AG04450 (cell line): Measurements from ENCODE around the gene DNAJC5. TPM values are rescaled to one million over a fixed set of nuclear protein-coding genes. Genes with fewer than 3 reads are reported as not detected.
A peak's percentile ranks its signal among the peaks of the same experiment; 100 is the strongest.

Experiments
- CTCF ChIA-PET: fragments of 300-600, 350-600 bp; formaldehyde crosslinking; extraction: SDS; loops from one replicate; lab custom pipeline; 2022; ENCODE audit warnings: antibody characterized with exemption, inconsistent platforms; lab: Charles Lee
- POLR2A ChIA-PET: fragments of 350-600 bp; formaldehyde crosslinking; extraction: SDS; loops from one replicate; lab custom pipeline; 2021; ENCODE audit warnings: antibody characterized with exemption, inconsistent platforms; lab: Yijun Ruan, JAX
- DNase-seq: peaks from one replicate; pipeline ENCODE4 v3.0.0-alpha.2; 2011; ENCODE audit warnings: low read depth, low spot score
- H3K27ac ChIP-seq: one replicate; pipeline ENCODE4 v1.5.1; 2012; ENCODE audit warnings: low read depth, low read length, control low read depth
- H3K27me3 ChIP-seq: one replicate; pipeline ENCODE4 v1.6.0; 2012; ENCODE audit warnings: low read length; ENCODE audit not compliant: control insufficient read depth, insufficient read depth
- H3K4me3 ChIP-seq: 2 replicates; pipeline ENCODE4 v1.5.1; 2011; ENCODE audit warnings: mild to moderate bottlenecking, low read depth, low read length, control low read depth
- H3K9me3 ChIP-seq: 2 replicates; pipeline ENCODE4 v1.5.1; 2012; ENCODE audit warnings: low read length; ENCODE audit not compliant: control insufficient read depth, insufficient read depth
- CTCF ChIP-seq: IDR thresholded peaks from 2 replicates; pipeline ENCODE4 v1.5.1; 2011; ENCODE audit warnings: low read depth, low read length, control low read depth, inconsistent platforms
- polyA plus RNA-seq: library from polyadenylated mRNA; depleted of rRNA; stranded (reverse); fragments of >200 nt; gene quantifications from 2 replicates; pipeline ENCODE4 v1.2.3, GENCODE V29; 2011

The DNAJC5 gene
- polyA plus RNA-seq, 1 experiment, result 36.7 TPM

DNA sequence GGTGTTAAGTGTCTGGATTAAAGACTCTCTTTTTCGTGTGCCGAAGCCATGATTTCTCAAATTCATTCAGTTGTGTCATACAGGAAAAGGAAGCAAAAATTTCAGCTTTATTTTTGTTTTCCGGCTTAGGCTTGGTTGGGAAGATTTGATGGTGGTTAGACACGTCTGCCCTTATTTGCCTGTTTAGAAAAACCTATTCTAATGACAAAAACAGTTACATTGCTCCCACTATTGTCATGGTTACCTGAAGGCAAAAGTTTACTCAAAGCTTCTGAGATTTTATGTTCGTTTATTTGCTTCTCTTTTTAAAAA is 982 bp downstream of the DNAJC5 start:
- CTCF ChIA-PET, result interaction anchor here (0.7 to 1.3 kb wide), 5 partner anchors 14 to 358 kb away, joined by 3 to 5 read pairs (median 3); no protein-coding TSS in a partner anchor
- DNase-seq, result no peak

GRCh38 chr20:63896264-63897105 is 1.6 kb downstream of the DNAJC5 start:
- H3K4me3 ChIP-seq, result peak overlapping the region; percentile 72
- H3K9me3 ChIP-seq, result no peaks in the 10 kb centered on the region; the same call in 1 of the 2 replicates
- no peaks in the 10 kb centered on the region for H3K27me3 ChIP-seq
- TF ChIP-seq CTCF, result no peak
- H3K27ac ChIP-seq, result peak overlapping the region; percentile 66
- POLR2A ChIA-PET, result interaction anchor here (0.6 to 1.2 kb wide), 4 partner anchors 18 to 123 kb away, joined by 3 to 5 read pairs (median 3); partner anchors contain the start of gene TPD52L2
- DNase-seq, result no peak
- CTCF ChIA-PET, result interaction anchor here (1.0 to 1.3 kb wide), 4 partner anchors 13 to 358 kb away, joined by 3 read pairs; no protein-coding TSS in a partner anchor

More for the DNA sequence above, 982 bp downstream of the DNAJC5 start:
- POLR2A ChIA-PET, result interaction anchor here (0.6 to 1.2 kb wide), 4 partner anchors 17 to 122 kb away, joined by 3 to 5 read pairs (median 3); partner anchors contain the start of gene TPD52L2
- Histone ChIP-seq H3K4me3 (peak overlapping the region; percentile 72), H3K27ac (no peak overlapping the region), H3K9me3 (no peaks in the 10 kb centered on the region; the same call in 1 of the 2 replicates), H3K27me3 (no peaks in the 10 kb centered on the region)
- no peak for TF ChIP-seq CTCF

DNA sequence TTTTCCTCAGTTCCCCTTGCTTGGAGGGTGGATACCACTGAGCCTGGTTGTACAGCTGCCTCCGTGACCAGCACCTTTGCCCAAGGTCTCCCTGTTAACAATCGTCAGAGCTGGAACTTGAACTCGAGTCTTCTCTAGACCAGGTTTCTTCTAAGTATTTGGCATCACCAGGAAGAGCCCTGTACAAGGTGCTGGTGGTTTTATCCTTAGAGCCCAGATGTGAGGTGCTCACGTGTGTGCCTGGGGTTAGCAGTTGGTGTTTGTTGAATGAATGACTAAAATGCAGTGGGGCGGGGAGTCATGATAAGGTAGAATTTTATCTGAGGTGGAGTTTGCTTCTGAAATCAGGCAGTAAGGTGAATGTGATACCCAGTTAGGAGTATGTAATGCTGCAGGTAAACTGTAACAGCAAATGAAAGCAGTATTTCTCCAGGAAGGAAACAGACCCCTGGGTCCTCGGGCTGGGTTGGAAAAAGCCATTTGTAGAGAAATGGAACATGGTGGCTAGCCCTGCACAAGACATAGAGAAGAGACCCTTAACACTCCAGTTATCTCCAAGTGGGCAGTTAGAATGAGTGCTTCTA is 3.1 kb downstream of the DNAJC5 start:
- ChIA-PET CTCF (no interaction called here), POLR2A (no interaction called here)
- no peak for DNase-seq
- no peaks in the 10 kb centered on the region for H3K9me3 ChIP-seq
- no peak for TF ChIP-seq CTCF
- H3K27me3 ChIP-seq, result no peaks in the 10 kb centered on the region
- H3K4me3 ChIP-seq, result no peak overlapping the region
- no peak overlapping the region for H3K27ac ChIP-seq

GRCh38 chr20:63898882-63899558 is 4.1 kb downstream of the DNAJC5 start:
- ChIA-PET CTCF (no interaction called here), POLR2A (interaction anchor here (0.6 kb wide), 1 partner anchor 43 kb away, joined by 4 read pairs; no protein-coding TSS in a partner anchor)
- Histone ChIP-seq H3K9me3 (no peaks in the 10 kb centered on the region), H3K27me3 (no peaks in the 10 kb centered on the region), H3K27ac (no peak overlapping the region), H3K4me3 (no peak overlapping the region)
- no peak for TF ChIP-seq CTCF
- DNase-seq, result no peak
